HG03558 (cell line): ENCODE results near the gene TCF4.
A peak's percentile ranks its signal among the peaks of the same experiment; 100 is the strongest.

ENCODE experiments used
- ATAC-seq: cut with Tn5 transposase; IDR thresholded peaks from one replicate; pipeline ENCODE4 v1.9.1; 2021; ENCODE audit warnings: moderate number of reproducible peaks; ENCODE audit not compliant: unreplicated experiment; ENCODE audit errors: extremely low read depth

The TCF4 gene

DNA sequence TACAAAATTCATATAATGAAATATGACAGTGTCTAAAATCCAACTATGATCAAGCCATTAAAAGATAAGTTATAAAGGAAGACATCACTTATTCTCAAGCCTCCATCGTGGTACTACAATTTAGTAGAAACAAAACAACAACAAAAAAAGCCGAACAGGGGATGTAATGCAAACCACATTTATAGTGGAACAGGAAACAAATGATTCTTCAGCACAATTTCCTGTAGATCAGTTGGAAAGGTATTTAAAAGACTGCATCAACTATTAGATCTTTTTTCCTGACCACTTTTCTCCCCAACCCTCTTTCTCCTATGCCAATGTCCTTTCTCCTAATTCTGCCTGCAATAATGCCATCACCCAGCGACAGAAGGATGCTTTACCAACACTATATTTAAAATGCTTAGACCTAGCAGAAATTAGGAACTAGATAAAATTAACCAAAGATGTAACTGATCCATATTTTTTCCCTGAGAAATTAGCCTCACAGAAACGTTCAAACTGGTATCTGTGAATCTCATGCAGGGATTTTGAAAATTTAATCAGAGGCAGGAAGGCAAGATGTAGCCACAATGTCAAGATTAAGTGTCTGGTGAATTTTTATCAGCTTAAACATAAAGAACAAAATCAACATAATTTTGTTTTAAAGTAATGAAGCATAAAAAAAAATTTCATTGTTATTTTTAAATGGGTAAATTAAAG lies 271.4 kb downstream of the TCF4 start:
- no peak for ATAC-seq

DNA sequence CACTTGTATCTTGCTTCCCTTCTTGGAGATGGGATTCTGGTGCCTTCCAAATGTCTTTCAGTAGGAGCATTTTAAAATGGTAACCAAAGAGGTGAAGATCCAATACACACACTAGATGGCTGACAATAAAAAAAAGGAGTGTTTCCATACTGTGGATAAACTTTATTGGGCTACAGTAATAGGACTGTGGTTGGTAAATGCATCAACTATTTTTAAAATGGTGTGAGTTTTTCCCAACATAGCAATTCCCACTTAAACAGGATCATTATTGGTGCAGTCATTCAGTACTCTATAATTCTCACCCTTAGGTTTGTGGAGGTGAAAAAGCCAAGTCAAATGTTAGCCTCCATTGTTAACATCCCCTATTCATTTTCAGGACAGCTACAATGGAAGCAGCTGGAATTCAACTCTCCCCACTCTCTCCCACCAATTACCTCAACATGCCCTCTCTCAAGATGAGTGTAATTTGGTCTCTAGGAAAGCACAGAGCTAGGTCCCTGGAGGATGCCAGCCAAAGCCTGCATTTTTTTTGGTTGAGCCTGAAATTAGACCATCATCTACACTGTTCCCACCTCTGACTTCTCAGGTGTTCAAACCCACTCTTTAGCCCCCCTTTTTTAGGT lies 273.3 kb downstream of the TCF4 start:
- ATAC-seq = no peak

DNA sequence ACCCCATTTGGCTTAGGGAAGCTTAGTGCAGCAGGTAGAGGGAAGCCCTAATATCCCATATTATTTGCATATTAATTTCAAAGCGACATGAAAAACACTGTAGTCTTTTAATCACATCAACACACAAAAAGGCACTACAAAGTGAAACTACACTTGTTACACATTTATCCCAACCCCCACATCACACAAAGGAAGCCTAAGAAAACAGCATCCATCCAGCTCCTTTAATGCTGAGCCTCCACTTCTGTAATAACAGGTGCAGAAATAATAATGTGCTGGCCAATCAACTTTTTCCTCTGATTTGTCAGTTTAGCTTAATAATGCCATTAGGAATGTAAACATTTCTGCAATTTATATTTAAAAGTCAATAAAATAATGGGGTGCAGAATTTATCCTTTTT lies 274.0 kb downstream of the TCF4 start:
- no peak for ATAC-seq

DNA sequence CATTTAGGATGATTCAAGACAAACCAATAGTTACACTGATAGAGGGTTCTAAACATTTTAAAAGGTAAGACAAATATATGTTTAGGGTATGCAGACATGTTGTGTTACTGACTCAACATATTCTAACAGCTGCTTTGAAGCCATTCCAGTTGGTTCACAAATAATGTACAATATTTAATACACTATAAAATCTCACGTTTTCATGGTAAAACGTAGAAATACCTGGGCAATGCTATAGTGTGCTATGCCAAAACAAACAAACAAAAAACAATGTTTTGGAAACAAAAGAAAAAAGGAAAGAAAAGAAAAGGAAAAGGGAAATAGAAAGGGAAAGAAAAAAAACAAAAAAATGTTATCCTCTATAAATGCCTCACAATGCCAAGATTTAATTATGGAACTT lies 277.1 kb downstream of the TCF4 start:
- no peak for ATAC-seq

DNA sequence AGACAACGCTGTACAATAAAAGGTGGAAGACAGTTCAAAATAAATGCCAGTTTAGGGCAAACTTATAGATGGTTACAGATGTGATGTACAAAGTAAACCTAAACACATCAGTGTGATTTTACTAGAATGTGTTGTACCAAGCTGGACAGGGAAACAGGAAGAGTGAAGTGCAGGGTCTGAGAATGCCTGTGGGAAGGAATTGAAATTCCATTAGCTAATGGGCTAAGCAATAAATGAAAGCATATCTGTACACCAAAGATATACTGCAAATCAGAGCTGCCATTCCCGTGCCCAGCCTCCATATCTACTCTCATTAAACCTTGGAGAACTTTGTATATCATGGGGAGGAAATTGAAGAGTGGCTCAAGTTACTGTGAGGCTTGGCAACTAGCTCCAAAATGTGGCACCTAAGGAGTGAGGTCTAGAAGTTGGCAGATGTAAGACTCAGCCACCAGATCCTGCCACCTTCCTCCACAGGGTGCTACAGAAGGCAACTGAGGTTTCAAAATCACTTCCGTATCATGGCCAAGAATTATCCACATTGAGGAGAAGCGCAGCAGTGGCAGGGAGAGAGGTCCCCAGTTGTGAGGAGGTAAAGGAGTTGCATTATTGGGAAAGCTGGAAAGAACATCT lies 277.8 kb downstream of the TCF4 start:
- ATAC-seq = no peak

DNA sequence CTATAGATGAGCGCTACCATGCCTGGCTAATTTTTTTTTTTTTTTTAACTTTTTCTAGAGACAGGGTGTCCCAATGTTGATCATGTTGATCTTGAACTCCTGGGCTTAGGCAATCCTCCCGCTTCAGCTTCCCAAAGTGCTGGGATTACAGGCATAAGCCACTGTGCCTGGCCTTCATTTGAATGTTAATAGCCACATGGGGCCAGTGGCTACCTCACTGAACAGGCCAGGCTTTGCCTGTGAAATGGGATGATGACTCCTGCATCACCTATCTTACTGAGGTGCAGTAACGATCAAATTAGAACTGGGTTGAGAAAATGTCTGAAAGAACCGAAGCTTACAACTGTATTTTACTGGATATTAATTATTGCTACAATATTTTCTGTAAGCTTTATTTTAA lies 278.7 kb downstream of the TCF4 start:
- ATAC-seq = no peak

DNA sequence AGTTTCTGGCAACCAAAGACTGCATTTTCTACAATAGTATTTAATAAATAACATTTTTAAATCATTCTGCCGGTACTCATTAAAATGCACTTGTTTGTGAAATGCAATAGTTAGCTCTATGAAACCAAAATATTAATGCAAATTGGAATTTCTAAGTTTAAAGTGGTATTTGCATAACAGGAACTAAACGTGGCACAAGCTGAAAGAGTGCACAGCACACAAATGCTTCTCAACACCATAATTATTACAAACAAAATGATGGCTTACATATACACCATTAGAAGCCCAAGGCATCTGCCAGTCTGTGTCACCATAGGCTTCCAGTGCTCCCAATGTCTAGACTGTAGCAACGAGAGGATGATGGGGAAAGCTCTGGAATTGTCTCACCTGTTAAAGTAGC lies 280.5 kb downstream of the TCF4 start:
- ATAC-seq = peak; percentile 41

DNA sequence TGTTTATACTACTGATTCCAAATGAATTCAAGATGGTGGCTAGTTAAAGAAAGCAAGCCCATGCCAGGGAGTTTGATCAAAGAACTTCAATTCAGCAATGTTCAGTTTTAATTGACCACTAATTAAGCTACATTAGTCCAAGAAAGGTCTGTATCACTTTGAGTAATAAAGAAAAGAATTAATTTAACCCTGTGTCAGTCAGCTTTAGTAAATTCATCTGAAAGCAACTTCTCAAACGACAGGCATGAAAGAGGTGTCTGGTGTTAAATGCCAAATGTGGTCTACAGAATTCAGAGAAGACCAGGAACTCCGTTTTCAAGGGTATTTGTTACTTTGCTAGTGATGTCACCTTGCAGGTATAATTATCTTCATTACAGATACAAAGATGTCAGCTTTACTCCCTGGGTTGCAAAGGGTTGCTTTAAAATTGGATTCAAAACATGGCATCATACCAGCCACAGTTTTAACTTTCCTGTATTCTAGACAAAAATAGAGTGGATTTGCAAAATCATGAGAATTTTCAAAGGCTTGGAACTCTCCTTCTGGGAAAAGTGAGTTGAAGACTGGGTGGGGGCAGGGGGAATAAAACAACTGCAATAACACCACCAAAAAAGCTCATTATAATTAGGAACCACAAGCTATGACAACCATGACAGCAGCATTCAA lies 281.5 kb downstream of the TCF4 start:
- no peak for ATAC-seq

DNA sequence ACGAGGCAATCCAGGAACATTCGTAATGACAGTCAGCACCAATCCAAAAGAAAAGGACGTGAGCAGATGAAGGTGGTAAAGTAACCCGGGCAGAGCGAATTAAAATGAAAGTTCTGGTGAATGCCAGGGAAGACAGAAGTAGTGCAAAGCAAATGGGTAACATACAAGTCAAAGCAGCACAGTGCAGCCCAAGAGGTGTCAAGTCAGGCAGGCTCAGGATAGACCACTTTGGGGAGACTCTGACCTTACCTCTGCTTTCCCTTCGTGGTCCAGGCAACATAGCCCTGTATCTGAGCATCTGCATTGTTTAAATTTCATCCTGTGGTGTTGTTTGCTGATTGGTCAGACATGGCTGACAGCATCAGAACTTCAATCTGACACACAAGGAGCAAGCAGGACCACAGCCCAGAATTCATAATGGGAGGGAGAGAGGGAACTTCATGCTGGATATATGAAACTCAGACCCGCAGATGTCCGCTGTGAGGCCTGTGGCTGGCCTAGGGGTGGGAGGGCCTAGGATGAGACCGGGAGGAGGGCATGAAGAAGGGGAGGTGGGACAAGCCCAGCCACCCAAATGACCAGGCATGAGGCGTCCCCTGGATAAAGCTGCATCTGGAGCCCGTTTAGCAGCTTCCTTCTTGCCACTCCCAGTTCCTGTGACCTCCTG lies 285.7 kb downstream of the TCF4 start:
- no peak for ATAC-seq

DNA sequence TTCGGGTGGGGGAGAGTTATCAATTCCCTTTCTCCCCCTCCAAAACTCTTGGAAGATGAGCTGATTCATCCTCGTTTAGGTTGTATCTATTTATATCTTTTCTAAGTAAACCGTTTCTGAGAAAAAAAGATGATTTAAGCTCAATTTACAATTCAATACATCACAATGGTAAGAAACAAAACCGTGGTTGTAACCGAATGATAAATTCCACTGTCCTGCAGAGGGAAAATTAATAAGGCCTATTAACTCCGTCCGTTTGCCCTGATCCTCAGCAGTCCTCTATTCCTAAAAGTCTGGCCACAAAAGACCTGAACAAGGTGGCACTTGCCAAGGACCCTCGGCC lies 286.2 kb downstream of the TCF4 start:
- ATAC-seq = no peak

DNA sequence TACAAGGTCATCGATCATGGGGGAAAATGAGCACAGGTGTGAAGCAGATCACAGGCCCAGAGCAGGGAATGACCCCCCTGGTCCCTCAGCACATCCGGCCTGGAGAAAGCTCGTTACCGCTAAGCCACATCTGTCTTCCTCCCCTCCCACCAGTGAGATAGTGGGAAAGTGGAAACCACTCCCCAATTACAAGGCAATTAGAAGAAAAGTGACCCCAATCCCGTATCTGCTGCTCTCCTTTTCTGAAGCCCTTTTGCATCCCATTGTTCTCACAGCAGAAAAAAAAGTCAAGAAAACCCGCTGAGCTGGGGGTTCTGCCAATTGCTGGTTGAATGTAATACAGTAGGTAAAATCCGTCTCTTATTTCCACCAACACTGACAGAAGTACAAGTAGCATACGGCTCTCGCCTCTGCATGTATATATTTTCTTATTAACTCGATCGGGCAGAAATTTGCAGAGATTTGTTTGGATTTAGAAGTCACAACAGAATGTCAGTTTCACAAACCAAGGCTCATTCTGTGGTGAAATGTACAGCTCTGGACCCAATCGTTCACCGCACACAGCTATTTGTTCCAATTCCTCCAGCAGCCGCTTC lies 287.0 kb downstream of the TCF4 start:
- no peak for ATAC-seq

DNA sequence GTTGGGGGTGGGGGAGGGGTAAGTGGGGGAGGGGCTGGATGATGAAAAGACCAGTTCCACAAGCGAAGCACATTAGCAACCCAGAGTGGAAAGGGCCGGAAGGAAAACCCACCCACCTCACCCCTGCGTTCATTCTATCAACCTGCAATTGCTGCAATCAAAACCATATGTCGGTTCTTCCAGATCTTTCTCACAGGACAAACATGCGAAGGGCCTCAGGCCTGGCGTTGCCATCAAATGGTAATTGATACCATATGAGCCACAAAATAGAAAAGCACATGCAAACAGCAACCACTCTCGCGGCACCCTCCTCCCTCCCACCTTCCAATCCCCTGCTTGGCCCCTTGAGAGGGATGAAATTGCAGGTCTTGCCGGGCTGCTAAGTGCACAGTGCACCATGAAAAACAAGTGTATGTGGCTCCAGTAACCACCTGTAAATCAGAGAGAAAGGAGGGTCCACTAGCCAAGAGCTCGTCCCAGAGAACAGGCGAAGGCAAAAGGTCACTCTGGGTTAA lies 287.5 kb downstream of the TCF4 start:
- ATAC-seq = no peak

DNA sequence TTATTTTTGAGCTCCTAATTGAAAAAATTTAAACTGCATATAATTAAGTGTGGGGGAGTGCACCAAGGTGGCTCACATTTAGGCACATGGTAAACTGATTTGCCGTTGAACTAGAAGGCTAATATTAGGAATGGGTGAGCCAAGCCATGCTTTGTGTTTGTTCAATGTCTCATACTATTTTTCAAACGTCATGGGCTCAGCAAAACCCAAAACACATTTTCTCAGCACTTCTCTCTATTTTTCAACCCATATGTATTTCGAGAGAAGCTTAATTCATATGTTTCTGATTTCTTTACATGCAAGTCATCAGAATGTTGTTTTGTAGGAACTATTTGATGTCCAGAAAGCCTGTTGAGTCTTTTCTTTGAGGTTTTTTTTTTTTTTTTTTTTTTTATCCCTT lies 291.2 kb downstream of the TCF4 start:
- no peak for ATAC-seq

DNA sequence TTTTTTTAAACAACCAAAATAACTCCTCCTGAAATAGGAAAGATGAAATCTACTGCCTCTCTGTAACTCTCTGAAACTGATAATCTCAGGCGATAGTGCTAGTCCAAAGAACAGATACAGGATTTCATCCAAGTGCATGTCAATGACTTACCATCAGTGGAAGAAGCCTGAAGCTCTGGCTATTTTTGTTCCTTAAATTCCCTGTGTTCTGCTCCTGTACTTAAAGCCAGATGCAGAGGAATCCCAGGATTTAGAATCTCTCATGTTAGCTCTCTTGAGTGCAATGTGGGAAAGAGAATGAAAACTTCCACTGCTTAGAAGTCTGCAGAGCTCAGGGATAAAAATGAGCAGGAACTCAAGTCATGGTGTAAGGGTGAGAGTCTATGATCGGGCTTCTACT lies 291.9 kb downstream of the TCF4 start:
- ATAC-seq = no peak

DNA sequence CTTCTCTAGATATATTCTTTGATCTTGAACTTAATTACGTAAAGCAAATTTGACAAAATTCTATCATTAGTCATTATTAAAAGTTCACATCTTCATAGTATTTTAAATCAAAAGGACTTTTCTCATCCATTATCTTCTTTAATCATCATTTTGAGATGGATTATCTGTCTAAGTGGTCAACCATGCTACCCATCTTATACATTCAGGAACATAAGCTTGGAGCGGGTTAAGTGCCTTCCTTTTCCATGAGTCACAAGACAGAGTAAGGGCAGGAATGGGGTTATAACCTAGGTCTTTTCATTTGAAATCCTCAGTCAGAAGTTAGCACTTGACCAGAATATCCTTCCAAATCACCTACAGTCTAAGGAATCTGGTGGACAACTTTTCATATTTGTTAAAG lies 297.1 kb downstream of the TCF4 start:
- ATAC-seq = no peak

DNA sequence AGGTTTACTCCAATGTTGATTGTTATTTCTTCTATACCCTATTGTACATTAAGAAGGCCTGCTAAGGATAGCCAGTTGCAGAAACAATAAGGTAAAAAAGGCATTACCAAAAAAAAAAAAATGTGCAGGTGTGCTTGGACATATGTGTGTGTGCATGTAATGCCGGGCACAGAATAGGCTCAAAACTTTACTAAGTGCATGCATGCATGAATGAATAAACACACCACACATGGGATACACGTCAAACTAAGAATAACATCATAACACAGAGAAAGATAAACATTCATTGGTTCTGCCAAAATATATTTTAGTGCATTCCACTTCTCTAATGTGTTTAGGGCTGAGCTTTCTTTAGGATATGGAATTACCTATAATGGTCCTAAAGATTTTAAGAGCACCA lies 298.2 kb downstream of the TCF4 start:
- ATAC-seq = no peak

DNA sequence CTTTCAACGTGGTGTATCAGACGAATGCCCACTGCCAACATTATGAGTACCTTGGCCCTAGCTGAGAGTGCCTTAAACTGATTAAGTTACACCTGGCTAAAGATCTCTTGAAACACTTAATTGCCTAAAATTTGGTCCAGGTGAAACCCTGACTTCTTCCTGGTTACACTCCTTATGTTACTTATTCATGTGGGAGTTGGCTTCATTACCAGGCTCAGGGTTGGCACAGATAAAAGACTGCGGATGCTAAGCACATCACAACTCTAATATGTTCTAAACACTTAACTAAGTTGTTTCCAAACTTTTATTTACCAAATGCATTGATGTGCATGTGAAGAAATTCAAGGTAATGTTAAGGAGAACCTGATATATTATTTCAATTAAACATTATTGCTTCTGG lies 298.9 kb downstream of the TCF4 start:
- ATAC-seq = no peak

DNA sequence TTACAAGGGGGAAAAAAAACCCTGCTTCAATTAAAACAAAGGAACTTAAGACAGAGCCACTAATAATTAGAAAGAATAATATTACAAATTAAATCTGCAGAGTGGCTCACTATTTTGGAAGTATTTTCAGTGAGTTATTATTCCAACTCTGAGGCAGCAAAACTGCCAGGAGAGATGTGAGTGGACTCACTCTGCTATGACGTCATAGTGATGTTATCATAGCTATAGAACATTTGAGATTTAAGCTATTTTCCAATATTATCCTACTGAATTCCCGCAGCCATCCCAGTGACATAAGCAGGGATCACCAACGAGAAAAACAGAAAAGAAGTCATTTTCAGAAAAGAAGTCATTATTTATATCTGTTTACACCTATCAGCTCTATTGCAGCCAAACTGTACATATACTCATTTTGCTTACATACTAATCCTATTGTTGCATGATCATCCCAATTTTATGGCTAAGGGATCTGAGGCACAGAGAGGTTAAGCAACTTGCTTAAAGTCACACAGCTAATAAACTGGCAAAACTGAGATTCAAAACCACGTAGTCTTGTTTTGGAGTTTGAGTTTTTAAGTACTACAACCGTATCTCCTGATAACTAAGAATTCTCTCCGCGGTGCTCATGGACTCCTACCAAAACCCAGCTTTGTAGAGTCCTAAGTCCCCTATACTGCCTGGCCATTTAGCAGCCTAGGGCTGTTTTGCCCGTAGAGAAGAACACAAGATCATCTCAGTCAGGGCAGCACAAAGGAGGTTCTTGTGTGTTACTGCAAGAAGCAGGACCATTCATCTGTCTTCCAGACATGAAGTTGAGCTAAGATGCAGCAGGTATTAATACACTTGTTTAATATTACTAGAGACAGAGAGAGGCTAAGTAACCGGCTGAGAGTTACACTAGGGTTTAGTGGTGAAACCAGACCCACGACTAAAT lies 299.8 kb downstream of the TCF4 start:
- no peak for ATAC-seq

DNA sequence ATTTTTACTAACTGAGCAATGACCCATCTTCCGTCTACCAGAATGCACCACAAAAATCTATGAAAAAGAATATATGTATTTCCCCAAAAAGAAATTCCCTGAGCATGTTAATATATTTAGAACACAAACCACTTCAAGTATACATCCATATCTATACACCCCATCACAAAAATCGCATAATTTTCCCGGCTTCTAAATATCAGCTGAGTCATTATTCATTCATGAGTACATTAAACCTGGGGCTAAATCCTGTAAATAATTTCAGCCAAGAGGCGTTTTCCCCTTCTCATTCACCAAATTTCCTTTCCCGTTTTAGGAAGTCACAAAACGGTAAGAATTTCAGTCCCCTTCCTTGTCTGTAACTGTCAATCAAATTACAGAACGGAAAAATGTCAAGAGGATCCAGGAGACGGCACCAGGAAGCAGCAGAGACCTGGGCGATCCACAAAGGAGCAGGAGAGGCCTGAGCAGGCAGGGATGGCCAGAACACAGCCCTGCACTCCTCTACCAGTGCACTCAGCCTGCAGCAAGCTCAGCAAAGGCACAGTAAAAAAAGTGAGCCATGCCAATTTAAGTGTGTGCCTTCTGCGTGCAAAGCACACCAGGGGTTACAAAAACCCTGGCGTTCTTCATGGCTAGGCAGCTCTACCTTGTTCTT lies 300.7 kb downstream of the TCF4 start:
- ATAC-seq = no peak
